Smooth muscle cell (in vitro differentiated cells): ENCODE data around the gene SCAMP1. TPM values are rescaled to one million over a fixed set of nuclear protein-coding genes. Genes with fewer than 3 reads are reported as not detected.
A peak's percentile ranks its signal among the peaks of the same experiment; 100 is the strongest.

Source experiments
- DNase-seq: peaks from one replicate; lab custom pipeline; 2025; ENCODE audit not compliant: unreplicated experiment; lab: John Stamatoyannopoulos, UW
- H2AFZ ChIP-seq: fragments of 200-600 bp; sonication (generic); 2 replicates; pipeline ENCODE4 v1.6.0; 2016; ENCODE audit warnings: antibody characterized with exemption, low read depth, mild to moderate bottlenecking
- H3F3A ChIP-seq: fragments of 200-600 bp; sonication (generic); 2 replicates; pipeline ENCODE4 v1.6.0; 2017; ENCODE audit warnings: antibody characterized with exemption, low read depth
- H3K27ac ChIP-seq: fragments of 200-600 bp; sonication (generic); 2 replicates; pipeline ENCODE4 v1.5.1; 2016; ENCODE audit warnings: low read depth, mild to moderate bottlenecking
- H3K27me3 ChIP-seq: fragments of 200-600 bp; sonication (generic); 2 replicates; pipeline ENCODE4 v1.6.1; 2016; ENCODE audit warnings: low read depth, mild to moderate bottlenecking
- H3K36me3 ChIP-seq: fragments of 200-600 bp; sonication (generic); 2 replicates; pipeline ENCODE4 v1.5.1; 2016; ENCODE audit warnings: low read depth
- H3K4me1 ChIP-seq: fragments of 200-600 bp; sonication (generic); 2 replicates; pipeline ENCODE4 v1.5.1; 2016; ENCODE audit warnings: low read depth
- H3K4me2 ChIP-seq: fragments of 200-600 bp; sonication (generic); 2 replicates; pipeline ENCODE4 v1.6.0; 2016; ENCODE audit warnings: mild to moderate bottlenecking
- H3K4me3 ChIP-seq: fragments of 200-600 bp; sonication (generic); 2 replicates; pipeline ENCODE4 v1.5.1; 2016; ENCODE audit warnings: mild to moderate bottlenecking
- H3K79me2 ChIP-seq: fragments of 200-600 bp; sonication (generic); 2 replicates; pipeline ENCODE4 v1.6.0; 2016; ENCODE audit warnings: low read depth, mild to moderate bottlenecking
- H3K9ac ChIP-seq: fragments of 200-600 bp; sonication (generic); 2 replicates; pipeline ENCODE4 v1.6.0; 2016; ENCODE audit warnings: low read depth
- H3K9me3 ChIP-seq: fragments of 200-600 bp; sonication (generic); replicated peaks from 2 replicates; pipeline ENCODE4 v1.5.1; 2016; ENCODE audit warnings: low read depth
- H4K20me1 ChIP-seq: fragments of 200-600 bp; sonication (generic); 2 replicates; pipeline ENCODE4 v1.6.0; 2016; ENCODE audit warnings: low read depth
- CTCF ChIP-seq: fragments of 200-600 bp; sonication (generic); IDR thresholded peaks from 2 replicates; pipeline ENCODE4 v1.5.1; 2017; ENCODE audit warnings: borderline replicate concordance, mild to moderate bottlenecking, antibody characterized with exemption; ENCODE audit not compliant: insufficient read depth, poor library complexity, severe bottlenecking
- WGBS: methylation state at CpG from one replicate; pipeline ENCODE4 v1.1.7; 2016; ENCODE audit warnings: low lambda C conversion rate; 5-methylcytosine and 5-hydroxymethylcytosine counted together
- polyA plus RNA-seq: library from polyadenylated mRNA; unstranded; fragments of >200 nt; fragmentation: Nextera tagmentation; extraction: Ambion mirVana; gene quantifications from 2 replicates; pipeline ENCODE4 v1.2.1, GENCODE V29; 2016
- total RNA-seq: library from RNA; depleted of rRNA; stranded (reverse); fragments of >200 nt; gene quantifications from 2 replicates; pipeline ENCODE4 v1.2.3, GENCODE V29; 2014

SCAMP1 gene
- total and polyA plus RNA-seq, 2 experiments from 2014 or later, result 21.0 to 45.6 TPM

- no peaks in the 10 kb centered on the region for H3K9me3 ChIP-seq
- no peaks in the 10 kb centered on the region for H4K20me1 ChIP-seq
- WGBS, result 54% methylated on average over 2 of the region's 2 CpGs
- no peak overlapping the region for H3K4me3 ChIP-seq
- DNase-seq, result no peak
- no peaks in the 10 kb centered on the region for H3K27me3 ChIP-seq
- no peaks in the 10 kb centered on the region for H3K36me3 ChIP-seq
- no peaks in the 10 kb centered on the region for H3F3A ChIP-seq
- TF ChIP-seq CTCF, result peak; percentile 51
- H3K4me1 ChIP-seq, result no peaks in the 10 kb centered on the region
- H3K79me2 ChIP-seq, result no peaks in the 10 kb centered on the region
- no peak overlapping the region for H2AFZ ChIP-seq
- no peak overlapping the region for H3K27ac ChIP-seq
- H3K4me2 ChIP-seq, result no peak overlapping the region
- no peak overlapping the region for H3K9ac ChIP-seq
These were observed 40.0 kb upstream of the SCAMP1 start for GRCh38 chr5:78320401-78320800.

GRCh38 chr5:78323241-78323640, 37.2 kb upstream of the SCAMP1 start:
- H3K4me1 ChIP-seq, result no peaks in the 10 kb centered on the region
- H2AFZ ChIP-seq, result no peak overlapping the region
- no peak for TF ChIP-seq CTCF
- no peaks in the 10 kb centered on the region for H3F3A ChIP-seq
- no peak overlapping the region for H3K4me3 ChIP-seq
- H3K9ac ChIP-seq, result no peak overlapping the region
- DNase-seq, result no peak
- H4K20me1 ChIP-seq, result no peaks in the 10 kb centered on the region
- H3K4me2 ChIP-seq, result no peak overlapping the region
- no peaks in the 10 kb centered on the region for H3K79me2 ChIP-seq
- H3K27ac ChIP-seq, result no peak overlapping the region
- H3K36me3 ChIP-seq, result no peaks in the 10 kb centered on the region
- no peaks in the 10 kb centered on the region for H3K9me3 ChIP-seq
- H3K27me3 ChIP-seq, result no peaks in the 10 kb centered on the region

- Histone ChIP-seq H2AFZ (no peak overlapping the region), H4K20me1 (no peaks in the 10 kb centered on the region), H3K79me2 (no peaks in the 10 kb centered on the region), H3K4me1 (peaks cover 13% of the 10 kb centered on the region), H3K9me3 (no peaks in the 10 kb centered on the region), H3K27ac (no peak overlapping the region), H3K9ac (no peak overlapping the region), H3K4me3 (no peak overlapping the region), H3F3A (no peaks in the 10 kb centered on the region), H3K36me3 (no peaks in the 10 kb centered on the region), H3K27me3 (no peaks in the 10 kb centered on the region), H3K4me2 (no peak overlapping the region)
- no peak for TF ChIP-seq CTCF
- DNase-seq, result no peak
- WGBS, result 100% methylated on average over 3 of the region's 3 CpGs
These were observed 33.5 kb upstream of the SCAMP1 start for GRCh38 chr5:78326930-78327329.

GRCh38 chr5:78327761-78328510, 32.5 kb upstream of the SCAMP1 start:
- H3K27ac ChIP-seq, result peak overlapping the region; percentile 65
- H3K9me3 ChIP-seq, result no peaks in the 10 kb centered on the region
- no peaks in the 10 kb centered on the region for H3K79me2 ChIP-seq
- peak overlapping the region; percentile 64 for H2AFZ ChIP-seq
- no peak overlapping the region for H3K9ac ChIP-seq
- TF ChIP-seq CTCF, result no peak
- no peak for DNase-seq
- 89% methylated on average over 6 of the region's 6 CpGs for WGBS
- H3K4me3 ChIP-seq, result no peak overlapping the region
- H3K4me2 ChIP-seq, result no peak overlapping the region
- no peaks in the 10 kb centered on the region for H3K36me3 ChIP-seq
- no peaks in the 10 kb centered on the region for H4K20me1 ChIP-seq
- peaks cover 13% of the 10 kb centered on the region for H3K4me1 ChIP-seq
- no peaks in the 10 kb centered on the region for H3K27me3 ChIP-seq
- H3F3A ChIP-seq, result no peaks in the 10 kb centered on the region
